ENCODE data around the gene BIK.
"Not testable (repeated sequence)": the region's sequence is repeated elsewhere in the genome, so short reads cannot be mapped to it uniquely, and the experiment has no call there.

The BIK gene

DNA sequence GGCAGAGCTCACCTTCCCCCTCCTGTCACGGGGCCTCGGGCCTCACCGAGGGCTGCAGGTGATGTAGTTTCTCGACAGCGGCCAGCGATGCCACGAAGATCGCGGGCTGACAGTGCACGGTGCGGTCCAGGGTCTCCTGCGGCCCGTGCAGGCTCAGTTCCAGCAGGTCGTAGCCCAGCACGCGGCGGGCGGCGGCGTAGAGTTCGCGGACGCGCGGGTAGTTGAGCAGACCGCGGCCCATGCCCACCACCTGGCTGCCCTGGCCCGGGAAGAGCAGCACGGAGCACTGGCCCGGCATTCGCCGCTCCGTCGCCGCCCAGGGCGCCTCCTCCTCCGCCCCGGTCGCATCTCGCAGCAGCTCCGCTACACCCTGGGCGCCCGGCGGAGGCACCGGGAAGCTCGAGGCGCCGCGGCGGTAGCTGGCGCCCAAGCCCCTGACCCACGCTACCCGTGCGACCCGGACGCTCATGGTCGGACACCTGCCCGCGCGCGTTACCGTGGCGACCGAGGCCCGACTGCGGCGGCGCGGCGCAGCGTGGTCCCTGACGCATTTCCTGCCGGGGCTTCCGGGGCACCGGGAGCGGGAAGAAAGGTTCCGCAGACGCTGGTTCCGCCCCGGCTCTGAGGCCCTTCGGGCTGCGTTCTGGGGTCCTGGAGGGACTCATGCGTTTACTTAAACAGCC lies 32.5 kb downstream of the BIK start, which contains the start of gene MCAT:
Gene MCAT, minus strand, starts transcription at position 519 of the 683 bp plus-strand sequence. Its CDS starts 50 bp downstream, at position 469.
- TF ChIP-seq, protein P1, sequence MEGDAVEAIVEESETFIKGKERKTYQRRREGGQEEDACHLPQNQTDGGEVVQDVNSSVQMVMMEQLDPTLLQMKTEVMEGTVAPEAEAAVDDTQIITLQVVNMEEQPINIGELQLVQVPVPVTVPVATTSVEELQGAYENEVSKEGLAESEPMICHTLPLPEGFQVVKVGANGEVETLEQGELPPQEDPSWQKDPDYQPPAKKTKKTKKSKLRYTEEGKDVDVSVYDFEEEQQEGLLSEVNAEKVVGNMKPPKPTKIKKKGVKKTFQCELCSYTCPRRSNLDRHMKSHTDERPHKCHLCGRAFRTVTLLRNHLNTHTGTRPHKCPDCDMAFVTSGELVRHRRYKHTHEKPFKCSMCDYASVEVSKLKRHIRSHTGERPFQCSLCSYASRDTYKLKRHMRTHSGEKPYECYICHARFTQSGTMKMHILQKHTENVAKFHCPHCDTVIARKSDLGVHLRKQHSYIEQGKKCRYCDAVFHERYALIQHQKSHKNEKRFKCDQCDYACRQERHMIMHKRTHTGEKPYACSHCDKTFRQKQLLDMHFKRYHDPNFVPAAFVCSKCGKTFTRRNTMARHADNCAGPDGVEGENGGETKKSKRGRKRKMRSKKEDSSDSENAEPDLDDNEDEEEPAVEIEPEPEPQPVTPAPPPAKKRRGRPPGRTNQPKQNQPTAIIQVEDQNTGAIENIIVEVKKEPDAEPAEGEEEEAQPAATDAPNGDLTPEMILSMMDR (IDR thresholded peaks at IDR 0.05; ENCODE audit: extremely low read depth, missing control alignments), result no peak
- DNase-seq (ENCODE audit: low spot score), result peak; percentile 95

DNA sequence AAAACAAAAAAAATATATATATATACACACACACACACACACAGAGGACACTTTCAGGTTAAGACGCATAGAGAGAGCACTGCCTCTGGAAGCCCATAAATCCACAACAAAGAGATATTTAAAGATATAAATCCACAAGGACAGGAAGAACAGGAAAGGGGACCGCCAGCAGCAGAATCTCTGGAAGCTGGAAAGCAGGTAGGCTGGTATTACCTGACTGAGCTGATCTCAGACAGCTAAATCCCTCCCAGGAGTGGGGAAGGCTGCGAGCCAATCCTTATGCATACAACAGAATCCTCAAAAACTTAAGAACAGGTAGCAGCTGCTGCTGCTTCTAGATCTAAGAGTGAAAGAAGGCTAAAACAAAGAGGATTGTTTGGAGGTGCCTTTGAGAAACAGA lies 34.4 kb downstream of the BIK start:
- TF ChIP-seq, protein P1 (IDR thresholded peaks at IDR 0.05; ENCODE audit: extremely low read depth, missing control alignments), result no peak

DNA sequence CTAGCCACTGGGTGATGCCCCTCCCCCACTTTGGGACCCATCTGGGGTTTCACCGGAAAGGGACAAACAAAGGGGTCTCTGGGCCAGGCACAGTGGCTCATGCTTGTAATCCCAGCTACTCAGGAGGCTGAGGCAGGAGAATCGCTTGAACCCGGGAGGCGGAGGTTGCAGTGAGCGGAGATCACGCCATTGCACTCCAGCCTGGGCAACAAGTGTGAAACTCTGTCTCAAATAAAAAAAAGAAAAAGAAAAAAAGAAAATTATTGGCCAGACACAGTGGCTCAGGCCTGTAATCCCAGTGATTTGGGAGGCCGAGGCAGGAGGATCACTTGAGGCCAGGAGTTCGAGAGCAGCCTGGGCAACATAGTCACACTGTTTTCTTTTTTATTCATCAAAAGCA lies 34.8 kb downstream of the BIK start:
- not testable (repeated sequence) for DNase-seq (ENCODE audit: low spot score)

More for the DNA sequence above, 34.4 kb downstream of the BIK start:
- no peak for DNase-seq (ENCODE audit: low spot score)

DNA sequence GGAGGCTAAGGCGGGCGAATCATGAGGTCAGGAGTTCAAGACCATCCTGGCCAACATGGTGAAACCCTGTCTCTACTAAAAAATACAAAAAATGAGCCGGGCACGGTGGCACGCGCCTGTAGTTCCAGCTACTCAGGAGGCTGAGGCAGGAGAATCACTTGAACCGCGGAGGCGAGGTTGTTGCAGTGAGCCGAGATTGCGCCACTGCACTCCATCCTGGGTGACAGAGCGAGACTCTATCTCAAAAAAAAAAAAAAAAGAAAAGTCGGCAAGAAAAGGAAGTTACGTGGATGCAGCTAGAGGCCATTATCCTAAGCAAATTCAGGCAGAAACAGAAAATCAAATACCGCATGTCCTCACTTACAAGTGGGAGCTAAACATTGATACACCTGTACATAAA lies 35.8 kb downstream of the BIK start:
- not testable (repeated sequence) for DNase-seq (ENCODE audit: low spot score)

DNA sequence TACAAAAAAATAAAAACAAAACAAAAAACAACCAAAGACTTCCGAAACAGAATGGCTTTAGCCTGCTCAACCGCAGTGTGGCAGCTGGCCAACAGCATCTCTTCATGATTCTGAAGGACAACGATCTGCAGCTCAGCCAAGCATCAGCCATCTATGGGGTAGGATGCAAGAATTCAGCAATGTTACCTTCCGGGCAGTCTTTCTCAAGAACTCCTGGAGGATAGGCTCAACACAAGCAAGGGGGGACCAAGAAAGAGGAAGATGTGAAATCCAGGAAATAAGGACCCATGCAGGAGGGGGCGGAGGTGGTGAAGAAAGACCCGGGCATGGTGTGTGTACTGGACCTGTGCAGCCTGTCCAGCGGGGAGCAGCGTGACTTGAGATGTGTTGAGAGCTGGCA lies 37.3 kb downstream of the BIK start:
- DNase-seq (ENCODE audit: low spot score), result no peak
- TF ChIP-seq, protein P1 (IDR thresholded peaks at IDR 0.05; ENCODE audit: extremely low read depth, missing control alignments), result no peak

DNA sequence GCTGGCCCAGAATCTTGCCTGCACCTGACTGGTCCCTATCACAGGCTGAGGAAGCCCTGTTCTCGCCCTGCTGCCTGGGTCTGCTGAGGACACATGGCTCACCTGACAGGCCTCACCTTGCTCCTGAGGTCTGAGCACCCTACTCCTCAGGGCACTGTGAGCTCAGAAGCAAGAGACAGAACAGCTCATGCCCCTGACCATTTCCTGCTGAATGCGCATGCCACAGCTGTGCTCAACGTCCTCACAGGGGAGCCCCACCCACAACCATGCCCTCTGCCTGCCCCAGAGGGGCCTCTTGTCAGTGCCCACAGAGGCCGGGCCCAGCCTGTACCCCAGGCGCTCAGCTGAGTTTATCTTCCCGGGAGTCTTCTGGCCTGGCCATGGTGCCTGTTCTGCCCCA lies 38.0 kb downstream of the BIK start:
- TF ChIP-seq, protein P1 (IDR thresholded peaks at IDR 0.05; ENCODE audit: extremely low read depth, missing control alignments), result no peak
- DNase-seq (ENCODE audit: low spot score), result no peak

DNA sequence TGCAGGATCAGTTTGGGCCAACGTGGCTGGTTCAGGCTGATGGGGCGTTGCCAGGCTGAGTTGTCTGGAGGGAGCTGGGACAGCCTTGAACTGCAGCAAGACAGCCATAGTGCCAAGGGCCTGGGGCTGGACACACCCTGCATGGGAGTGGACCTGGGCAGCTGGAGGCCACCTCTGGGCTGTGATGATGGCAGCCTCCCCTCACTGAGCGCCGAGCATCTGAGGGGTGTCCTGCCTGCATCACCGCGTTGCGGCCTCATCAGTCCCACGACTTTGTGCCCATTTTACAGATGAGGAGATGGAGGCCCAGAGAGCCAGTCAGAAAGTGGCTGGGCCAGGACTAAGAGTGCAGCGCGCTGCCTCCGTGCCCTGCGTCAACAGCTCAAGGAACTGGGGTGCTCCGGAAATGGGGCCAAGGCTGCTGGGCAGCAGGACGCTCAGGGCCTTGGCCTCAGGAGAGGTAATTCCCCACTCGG lies 40.2 kb downstream of the BIK start:
- no peak for DNase-seq (ENCODE audit: low spot score)
- TF ChIP-seq, protein P1 (IDR thresholded peaks at IDR 0.05; ENCODE audit: extremely low read depth, missing control alignments), result no peak

DNA sequence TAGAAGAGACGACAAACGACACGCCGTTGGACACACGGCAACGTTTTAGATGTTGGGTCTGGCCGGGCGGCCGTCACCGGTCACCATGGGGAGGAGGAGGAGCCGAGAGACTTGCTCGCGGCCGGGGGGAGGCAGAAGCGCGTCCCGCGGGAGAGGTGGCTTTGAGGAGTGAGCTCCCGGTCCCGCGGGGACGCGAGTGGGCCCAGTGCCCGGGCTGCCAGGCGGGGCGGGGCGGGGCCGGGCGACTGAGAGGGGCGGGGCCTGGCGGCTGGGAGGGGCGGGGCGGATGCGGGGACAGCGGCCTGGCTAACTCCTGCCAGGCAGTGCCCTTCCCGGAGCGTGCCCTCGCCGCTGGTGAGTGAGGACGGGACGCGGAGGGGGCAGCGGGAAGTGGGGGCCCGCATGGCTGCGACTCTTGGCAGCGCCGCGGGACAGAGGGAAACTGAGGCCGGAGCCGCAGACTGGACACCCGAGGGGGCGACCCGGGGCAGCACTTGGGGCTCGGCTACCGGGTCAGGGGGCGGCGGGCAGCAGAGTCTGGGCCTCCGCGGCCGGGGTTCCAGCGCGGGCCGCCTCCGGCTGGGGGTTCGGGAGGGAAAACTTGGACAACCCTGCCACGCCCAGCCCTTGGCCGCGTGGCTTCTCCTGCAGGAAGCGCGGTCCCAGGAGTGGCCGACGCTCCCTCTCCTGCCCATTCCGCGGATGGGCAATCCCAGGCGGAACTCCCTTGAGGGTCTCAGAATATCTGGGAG lies 40.9 kb downstream of the BIK start, which contains the start of gene TSPO:
Gene TSPO, plus strand, starts transcription at position 309 of the 752 bp plus-strand sequence. CDS start 7,680 bp downstream, outside the sequence.
- TF ChIP-seq, protein P1 (IDR thresholded peaks at IDR 0.05; ENCODE audit: extremely low read depth, missing control alignments), result no peak
- peak; percentile 88 for DNase-seq (ENCODE audit: low spot score)
